GM21367 (cell line): ENCODE measurements around the gene PALLD.

Experiments used
- ATAC-seq: cut with Tn5 transposase; IDR thresholded peaks from one replicate; pipeline ENCODE4 v1.9.1; 2021; ENCODE audit not compliant: unreplicated experiment

PALLD gene

DNA sequence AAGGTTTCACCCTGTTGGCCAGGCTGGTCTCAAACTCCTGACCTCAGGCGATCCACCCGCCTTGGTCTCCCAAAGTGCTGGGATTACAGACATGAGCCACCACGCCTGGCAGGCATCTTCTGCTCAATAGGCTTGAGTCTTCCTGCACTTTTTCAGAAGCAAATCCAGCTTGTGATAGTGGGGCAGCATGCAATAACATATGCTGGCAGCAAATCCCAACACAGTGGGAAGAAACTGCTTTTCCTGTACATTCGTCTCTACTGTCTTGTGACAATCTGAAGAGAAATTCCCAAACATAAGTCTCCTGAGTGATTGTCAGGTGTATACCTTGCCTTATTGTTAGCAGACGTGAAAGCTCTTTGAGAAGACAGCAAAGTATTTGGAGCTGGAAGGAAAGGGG, 145.7 kb downstream of the PALLD start:
- ATAC-seq = no peak

DNA sequence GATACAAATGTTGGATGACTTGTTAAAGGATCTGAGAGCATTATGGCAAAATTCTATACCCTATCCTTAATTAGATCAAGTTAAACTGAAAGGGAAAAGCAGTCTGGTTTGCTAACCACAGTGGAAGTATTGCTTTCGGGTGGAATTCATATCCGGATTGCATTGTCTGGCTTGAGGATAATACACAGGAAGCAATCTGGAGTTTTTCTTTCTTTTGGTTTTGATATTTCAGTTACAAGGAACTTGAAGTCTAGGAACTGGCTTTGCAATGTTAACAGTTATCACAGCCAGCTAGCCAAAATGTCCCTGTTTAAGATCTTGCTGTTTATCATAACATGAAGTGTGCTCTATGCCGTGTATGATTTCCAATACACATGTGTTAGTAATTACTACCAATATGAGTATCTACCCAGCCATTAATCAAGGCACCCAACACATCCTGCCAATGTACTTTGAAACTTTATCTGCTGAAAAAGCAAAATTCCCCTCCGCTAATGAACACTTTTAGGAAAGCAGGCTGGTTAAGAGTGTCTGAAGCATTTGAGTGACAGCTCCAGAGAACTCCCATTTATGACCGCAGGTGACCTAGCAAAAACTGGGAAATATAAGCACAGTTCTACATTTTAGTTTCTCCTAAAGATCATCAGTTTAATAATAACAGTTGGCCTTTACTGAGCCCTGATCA, 146.4 kb downstream of the PALLD start:
- no peak for ATAC-seq

DNA sequence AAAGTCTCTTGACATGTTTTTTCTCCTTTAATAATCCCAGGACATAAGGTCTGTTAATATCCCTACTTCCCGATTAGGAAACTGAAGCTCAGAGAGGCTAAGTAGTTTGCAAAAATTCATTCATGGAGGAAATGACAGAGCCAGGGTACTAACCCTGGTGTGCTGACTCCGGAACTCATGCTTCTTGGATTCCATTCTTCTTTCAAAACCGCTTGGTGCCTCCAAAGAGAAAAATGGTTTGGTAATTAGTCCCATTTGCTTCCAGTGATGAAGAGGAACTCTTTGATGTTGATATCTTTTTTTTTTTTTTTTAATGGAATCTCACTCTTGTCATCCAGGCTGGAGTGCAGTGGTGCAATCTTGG, 146.9 kb downstream of the PALLD start:
- no peak for ATAC-seq

DNA sequence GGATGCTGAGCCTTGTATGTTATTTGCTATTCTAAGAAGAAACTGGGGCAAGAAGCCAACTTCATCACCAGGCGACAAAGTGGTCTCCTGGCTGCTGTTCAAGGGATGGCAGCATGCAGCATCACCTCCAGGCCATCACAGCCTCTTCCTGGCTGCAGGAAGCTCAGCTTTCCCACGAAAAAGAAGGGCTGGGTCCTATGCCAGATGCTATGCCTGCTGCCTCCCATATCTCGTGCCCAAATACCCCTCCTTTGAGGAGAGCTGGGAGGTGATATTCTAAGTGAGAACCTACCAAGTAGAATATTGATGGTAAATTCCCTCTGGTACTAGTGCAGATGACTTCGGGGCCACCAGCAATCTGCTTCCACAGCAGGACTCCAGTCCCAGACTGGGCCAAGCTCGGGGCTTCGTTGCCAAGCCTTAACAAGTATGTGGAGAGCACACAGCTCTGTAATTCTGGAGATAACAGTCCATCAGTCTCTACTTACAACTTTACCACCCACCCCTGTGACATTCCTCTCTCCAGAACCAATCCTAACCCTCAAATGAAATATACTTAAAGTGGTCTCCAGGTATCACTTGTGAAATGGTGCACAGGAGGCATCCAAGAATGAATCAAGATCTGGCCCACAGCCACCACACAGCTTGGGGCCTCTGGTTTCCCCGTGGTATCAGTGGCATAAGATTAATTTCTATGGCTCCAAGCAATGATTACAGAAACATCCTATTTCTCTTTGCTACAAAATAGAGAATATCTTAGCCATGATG, 149.3 kb downstream of the PALLD start:
- ATAC-seq = no peak

DNA sequence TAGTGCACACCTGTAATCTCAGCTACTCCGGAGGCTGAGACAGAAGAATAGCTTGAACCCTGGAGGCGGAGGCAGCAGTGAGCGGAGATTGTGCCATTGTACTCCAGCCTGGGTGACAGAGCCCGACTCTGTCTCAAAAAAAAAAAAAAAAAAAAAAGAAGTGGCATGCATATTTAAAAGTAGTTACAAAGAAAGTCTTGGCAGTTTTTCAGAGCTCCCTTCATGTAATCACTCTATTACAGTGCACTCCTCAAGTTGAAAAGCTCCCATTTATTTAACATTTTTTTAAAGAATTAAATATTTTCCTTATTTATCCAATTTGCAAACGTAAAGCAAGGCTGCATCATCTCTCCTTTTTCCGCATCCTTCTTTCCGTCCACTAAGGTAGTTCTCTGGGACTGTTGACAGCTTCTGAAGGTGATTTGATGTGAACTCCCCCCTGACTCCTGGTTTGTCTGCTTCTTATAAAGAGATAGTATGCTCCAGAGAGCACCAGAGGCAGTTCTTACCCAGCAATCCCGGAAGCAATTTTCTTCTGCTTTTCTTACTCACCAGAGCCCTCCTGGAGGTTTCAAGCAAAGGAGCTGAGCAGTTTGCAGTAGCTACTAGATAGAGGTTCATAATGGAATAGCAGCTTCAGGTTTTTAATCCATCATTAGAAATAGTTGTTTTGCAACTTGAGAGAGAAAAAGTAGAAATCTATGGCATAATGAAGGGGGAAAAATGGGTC, 151.0 kb downstream of the PALLD start:
- ATAC-seq = no peak

DNA sequence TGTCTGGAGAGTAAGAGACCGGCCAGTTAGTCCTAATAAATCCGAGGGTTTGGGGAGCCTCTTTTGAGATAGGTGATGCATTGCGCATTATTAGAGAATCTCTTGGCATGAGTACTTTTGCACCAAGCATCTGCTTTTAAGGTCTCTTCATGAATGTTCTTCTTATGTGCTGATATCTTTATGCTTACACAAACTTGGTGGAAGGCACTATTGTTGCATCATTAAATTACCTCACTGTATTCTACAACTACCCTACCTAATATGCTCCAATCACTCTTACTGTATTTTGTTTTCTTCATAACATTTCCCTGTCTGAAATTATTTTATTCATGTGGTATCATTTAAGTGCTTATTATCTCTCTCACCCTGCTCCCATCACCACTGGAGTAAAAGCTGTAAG, 151.6 kb downstream of the PALLD start:
- no peak for ATAC-seq

DNA sequence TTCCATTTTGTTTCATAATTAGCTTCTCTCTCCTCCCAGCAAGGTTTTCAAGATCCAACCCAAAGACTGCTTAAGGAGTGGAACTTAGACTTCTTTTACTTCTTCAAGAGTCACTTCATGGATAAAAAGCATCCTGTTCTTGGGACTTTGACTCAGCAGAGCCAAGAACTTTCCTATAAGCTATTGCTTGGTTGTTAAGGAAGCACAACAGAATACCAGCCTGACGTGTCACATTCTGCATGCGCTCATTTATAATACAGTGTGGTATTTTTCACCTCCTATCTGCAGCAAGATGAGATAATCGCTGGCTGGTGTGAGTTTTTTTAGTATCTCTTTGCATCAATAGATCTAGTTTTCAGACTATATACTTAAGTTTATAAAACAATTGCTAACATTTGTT, 152.1 kb downstream of the PALLD start:
- no peak for ATAC-seq

DNA sequence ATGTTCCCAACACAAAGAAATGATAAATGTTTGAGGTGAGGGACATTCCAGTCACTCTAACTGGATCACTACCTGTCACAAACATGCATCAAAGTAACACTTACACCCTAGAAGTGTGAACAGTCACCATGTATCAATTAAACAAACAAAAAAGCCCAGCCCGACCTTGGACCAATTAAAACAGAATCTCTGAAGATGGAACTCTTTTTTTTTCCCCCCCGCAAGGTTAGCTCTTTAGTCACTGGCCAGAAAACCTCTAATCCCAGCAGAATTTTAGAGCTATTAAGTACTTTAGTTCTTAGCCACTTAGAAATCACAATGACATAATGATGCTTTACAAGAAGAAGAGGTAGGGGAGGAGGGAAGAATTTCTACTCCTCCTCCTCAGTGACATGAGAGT, 154.5 kb downstream of the PALLD start:
- no peak for ATAC-seq

DNA sequence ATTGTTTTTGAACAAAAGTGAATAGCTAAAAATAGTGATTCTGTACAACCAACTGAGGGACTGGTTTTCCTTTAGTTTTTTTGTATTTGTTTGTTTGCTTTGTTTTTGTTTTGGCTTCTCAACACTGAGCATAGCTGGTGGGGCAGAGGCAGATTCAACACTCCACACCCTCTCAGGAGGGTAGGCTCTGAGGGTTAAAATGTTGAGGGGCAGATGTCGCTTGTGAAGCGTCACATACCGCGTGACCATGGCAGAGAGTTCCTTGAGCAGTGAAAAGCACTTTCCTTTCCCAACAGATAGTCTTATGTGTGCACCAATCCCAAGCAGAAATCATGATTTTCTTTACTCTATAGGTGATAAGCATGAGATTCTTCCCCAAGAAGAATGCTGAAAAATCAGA, 155.0 kb downstream of the PALLD start:
- no peak for ATAC-seq

DNA sequence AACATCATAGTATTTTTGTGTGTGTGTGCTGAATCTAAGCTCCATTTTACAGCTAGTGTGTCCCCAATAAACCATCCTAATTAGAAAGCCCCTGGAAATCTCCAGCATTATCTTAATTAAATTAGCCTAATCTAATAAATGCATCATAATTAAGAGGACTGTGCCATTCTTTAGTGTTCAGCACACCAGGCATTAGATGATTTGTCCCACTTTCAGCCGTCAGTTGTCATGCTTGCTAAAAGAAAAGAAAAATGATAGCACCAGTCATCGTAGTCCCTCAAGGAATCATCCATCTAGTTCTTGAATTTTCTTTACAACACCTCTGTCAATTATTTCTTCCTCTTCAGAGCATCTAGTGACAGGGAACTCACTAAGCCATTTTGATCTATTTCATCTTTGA, 155.9 kb downstream of the PALLD start:
- no peak for ATAC-seq

DNA sequence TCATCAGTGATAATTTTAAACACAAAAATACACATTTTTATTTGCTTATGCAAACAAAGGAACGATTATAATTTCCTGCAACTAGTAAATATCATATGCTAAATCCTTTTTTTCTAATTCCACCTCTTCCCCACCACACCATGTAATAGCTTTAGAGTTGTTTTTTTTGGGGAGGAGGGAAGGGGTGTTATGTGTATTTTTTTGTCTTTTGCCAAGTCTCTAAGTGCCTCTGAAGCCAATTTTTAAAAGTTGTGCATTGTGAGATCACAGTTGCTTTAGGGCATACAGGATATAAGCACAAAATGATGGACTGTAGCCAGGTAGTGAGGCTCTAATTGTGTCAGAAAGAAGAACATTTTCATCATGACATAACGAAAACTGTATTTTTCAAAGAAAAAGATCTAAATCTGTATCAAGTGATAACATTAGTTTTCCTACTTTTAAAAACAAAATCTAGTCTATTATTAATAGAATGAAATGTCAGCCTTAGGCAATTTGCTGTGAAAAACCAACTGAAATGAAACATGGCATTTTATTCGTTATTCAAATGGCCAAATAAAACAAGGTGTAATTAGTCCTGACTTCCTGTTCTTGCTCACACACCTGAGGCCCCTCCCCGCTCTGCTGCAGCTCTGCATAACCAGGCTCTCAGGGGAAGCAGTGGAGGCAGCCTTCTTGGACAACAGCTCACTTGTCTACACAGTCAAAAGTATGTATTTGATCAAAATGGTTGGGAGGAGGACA, 157.4 kb downstream of the PALLD start:
- ATAC-seq = no peak

DNA sequence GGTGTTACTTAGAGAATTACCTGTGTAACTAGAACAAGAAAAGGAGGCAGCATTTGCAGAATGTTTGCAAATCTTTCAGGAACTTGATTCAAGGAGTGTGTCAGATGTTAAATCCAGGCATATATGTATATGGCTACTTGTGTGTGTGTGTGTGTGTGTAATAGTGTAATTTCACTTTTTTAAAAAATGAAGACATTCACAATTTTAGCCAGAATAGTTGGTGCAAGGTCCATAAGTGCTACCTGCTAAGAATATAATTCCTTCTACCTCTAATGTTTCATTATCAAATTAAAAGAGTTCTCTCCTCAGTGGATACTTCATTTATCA, 158.0 kb downstream of the PALLD start:
- ATAC-seq = no peak

DNA sequence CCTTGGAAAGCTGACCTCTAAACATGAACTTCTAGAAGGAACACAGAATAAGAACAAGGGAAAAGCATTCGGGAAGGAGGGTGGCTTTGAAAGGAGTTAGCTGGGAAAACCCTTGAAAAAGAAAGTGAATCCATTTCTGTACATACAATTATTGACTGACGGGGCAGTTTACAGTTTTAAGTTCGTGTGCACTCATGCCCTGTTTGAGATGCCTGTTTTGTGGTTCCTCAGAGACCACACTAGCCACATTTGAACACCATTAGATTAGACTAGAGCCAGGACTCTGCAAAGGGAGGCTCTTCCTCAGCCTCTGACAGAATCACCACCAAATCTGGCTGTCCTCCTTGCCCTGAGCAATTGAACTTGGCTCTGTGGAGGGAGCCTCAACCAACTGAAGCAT, 158.3 kb downstream of the PALLD start:
- no peak for ATAC-seq

DNA sequence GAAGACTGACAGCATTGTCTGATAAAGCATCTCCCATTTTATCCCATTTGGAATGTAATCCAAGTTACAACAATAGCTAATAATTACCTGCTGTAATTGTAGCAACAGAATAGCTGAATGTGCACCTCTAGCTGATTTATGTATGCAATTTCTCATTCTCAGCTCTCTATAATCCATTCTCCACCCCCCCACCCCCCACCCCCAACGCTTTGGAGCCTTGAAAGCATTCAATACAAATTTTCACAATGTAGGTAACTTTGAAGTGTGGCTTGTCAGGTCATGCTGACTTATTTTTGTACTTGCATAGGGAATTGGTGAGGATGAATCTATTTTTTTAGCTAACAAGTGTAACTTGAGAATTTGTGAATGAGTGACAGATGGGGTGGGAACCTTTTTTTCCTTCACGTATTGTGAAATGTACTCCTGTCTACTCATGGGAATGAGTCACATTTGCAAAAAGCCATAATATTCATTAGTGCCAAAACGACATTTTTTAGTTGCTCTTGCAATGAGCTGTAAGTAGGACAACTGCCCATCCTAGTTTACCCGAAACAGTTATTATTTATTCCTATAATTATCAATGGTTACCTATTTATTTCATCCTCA, 159.3 kb downstream of the PALLD start:
- no peak for ATAC-seq

DNA sequence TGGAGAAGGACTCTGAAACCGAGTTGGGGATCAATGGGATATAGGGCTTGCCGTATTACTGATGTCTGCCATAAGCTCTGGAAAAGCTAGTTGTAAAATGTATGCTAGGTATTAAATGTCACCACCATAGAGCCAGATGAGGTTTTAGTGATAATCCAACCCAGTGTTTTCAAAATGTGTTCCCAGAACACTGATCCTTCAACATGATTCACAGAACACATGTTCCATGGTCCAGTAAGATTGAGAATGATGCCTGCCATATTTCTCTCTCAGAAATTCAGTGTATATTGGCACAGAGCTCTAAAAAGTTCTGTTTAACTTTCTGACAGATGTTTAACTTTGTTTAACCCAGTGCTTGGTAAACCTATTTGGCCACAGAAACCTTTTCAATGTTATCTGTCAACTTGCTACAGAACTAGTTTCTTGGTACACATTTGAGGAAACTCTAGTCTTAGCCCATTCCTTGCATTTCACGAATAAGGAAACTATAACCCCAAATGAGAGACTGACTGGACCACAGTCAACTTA, 160.2 kb downstream of the PALLD start:
- ATAC-seq = no peak

DNA sequence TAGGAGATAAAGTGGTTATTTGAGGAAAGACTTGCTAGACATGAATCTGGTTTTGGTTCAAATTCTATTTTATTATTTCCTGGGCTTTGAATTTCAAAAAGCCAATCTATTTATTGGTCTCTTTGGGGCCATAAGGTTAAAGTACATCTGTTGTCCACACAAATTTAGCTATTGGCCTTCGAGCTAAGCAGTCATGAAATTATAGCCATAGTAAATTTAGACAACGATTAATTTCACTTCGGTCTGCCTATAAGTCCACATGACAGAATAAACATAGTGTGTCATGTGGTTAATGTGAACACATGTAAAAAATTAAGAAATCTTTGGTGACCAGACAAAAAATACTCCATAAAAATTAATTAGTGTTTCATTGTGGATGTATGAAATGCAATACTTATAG, 161.9 kb downstream of the PALLD start:
- ATAC-seq = no peak

DNA sequence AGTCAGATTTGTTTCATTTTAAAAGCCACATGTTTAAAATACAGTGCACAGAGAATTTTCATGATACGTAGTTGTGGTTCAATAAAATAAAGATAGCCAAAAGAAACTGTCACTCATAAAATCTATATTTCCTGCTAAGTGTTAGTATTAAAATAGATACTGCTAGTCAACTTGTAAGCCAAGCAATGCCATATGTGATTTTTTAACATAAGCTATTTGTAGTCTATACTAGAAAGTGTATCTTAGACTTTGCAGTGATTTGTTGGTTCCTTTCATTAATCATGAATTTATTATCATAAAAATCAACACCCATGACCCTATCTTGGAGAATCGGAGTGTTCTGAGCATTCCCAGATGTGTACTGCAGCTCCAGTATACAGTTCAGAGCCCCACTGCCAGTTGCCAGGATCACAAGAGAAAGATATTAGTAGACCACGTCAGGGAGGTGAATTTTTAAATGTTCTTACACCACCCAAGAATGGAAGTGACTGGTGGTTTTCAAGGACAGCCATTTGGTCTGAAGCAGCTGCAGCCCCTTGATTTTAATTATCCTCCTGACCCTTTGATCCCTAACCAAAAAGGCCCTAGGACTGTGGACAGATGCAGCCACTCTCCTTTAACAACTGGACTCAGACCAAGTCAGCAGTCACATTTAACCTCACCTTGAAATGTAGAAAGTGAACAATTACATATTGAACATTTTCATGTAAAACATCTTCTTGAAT, 163.1 kb downstream of the PALLD start:
- no peak for ATAC-seq

DNA sequence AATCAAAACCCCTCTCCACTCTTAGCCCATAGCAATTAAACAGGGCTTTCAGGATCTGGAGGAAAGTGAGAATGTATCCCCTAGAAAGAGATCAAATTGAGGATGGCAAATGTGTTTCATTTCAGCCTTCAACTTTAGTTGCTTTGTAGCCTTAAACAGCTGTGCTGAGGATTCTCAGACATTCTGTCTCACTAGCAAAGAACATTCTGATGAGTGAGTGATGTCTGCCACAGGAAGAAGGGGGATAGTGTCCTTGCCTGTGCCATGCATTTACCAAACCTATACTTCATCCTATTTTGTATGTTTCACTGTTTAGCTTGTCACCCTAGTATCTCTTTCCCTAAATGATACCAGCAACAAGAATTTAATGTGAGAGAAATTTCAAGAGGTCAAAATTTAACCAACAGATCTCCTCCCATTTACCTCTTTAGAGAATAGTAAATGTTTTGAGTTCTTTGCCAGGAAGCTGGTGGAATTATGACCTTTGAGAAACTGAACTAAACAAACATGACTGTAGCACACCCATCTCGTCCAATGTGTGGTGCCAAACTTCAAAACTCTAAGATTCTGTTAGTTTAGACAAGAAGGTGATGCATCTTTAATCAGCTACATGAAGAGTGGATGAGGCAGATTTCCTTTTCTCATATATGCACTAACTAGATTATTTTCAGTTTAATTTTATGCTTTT, 165.6 kb downstream of the PALLD start:
- ATAC-seq = no peak

DNA sequence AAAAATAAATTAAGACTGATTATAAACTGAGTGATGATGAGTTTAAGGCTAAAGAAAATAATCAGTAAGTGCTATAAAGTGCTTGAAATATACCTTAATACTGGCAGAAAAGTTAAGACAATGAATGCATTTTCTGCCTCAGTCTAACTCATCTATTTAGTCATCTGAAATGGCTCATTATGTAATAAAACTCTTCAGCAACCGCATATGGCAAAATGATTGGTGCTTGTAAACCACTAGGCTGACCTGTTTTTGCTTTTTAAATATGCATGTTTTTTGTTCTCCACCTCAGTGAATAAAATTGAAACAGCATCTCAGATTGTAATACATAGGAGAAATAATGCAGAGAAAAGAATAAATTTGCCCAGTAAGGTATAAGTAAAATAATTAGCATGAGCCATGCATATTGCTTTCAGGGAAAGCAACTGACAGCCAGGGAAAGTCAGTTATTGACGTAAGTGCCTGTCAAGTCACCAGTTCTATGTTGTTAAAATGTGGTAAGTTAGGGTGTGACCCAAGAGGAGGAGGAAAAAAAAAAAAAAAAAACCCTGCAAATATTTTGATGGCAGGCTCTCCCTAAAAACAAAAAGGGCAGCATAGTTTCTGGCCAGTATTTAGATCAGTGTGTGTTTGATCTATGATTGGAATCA, 167.5 kb downstream of the PALLD start:
- no peak for ATAC-seq
